HG03196 (cell line): ENCODE measurements around the gene IER5.

Experiments used
- ATAC-seq: cut with Tn5 transposase; IDR thresholded peaks from one replicate; pipeline ENCODE4 v1.9.1; 2021; ENCODE audit not compliant: unreplicated experiment

IER5 gene

GRCh38 chr1:181095763-181096184 lies 7.3 kb downstream of the IER5 start:
- ATAC-seq, result no peak

- no peak for ATAC-seq
Measured at GRCh38 chr1:181097242-181097641, 8.7 kb downstream of the IER5 start.

GRCh38 chr1:181099152-181100014 lies 10.9 kb downstream of the IER5 start:
- ATAC-seq, result peak; percentile 47

GRCh38 chr1:181100015-181100905 lies 11.8 kb downstream of the IER5 start:
- ATAC-seq, result no peak

GRCh38 chr1:181100934-181101333 lies 12.4 kb downstream of the IER5 start:
- ATAC-seq, result no peak

- ATAC-seq, result no peak
Measured at GRCh38 chr1:181101581-181102226, 13.2 kb downstream of the IER5 start.

- ATAC-seq, result no peak
Measured at GRCh38 chr1:181102841-181103240, 14.3 kb downstream of the IER5 start.

- no peak for ATAC-seq
Measured at GRCh38 chr1:181103399-181103798, 14.9 kb downstream of the IER5 start.

GRCh38 chr1:181104042-181104789 lies 15.7 kb downstream of the IER5 start:
- ATAC-seq, result no peak

GRCh38 chr1:181104790-181105133 lies 16.3 kb downstream of the IER5 start:
- ATAC-seq, result peak; percentile 4

GRCh38 chr1:181105134-181106021 lies 16.9 kb downstream of the IER5 start:
- ATAC-seq, result peak; percentile 61

- no peak for ATAC-seq
Measured at GRCh38 chr1:181106022-181106312, 17.5 kb downstream of the IER5 start.

- ATAC-seq, result no peak
Measured at GRCh38 chr1:181106479-181106878, 18.0 kb downstream of the IER5 start.

GRCh38 chr1:181107711-181108110 lies 19.2 kb downstream of the IER5 start:
- no peak for ATAC-seq

- no peak for ATAC-seq
Measured at GRCh38 chr1:181108304-181108867, 19.9 kb downstream of the IER5 start.

- ATAC-seq, result no peak
Measured at GRCh38 chr1:181110013-181110412, 21.5 kb downstream of the IER5 start.

GRCh38 chr1:181111559-181111958 lies 23.1 kb downstream of the IER5 start:
- no peak for ATAC-seq

GRCh38 chr1:181112071-181112929 lies 23.8 kb downstream of the IER5 start:
- ATAC-seq, result no peak
